ENCODE measurements around the gene NACC2. TPM values are rescaled to one million over a fixed set of nuclear protein-coding genes. Genes with fewer than 3 reads are reported as not detected.

NACC2 gene
- total and polyA plus RNA-seq, 10 of the 15 experiments (the other 5 are each of a cell fraction or from before 2014, with no cell fraction given), result 0.66 to 14.7 (median 3.5) TPM

GRCh38 chr9:136026266-136026942, 68.7 kb downstream of the NACC2 start:
- peaks cover 0 to 2% of the 10 kb centered on the region in 2 experiments; a peak in 1 of 4 replicates for H3K36me3 ChIP-seq (ENCODE audit: control insufficient read depth in 2 of 2, insufficient read depth in 2 of 2, low read length in 1 of 2)
- H3K9me3 ChIP-seq (replicated peaks; ENCODE audit: control insufficient read depth, insufficient read depth, low read length), result peaks cover 11% of the 10 kb centered on the region; the same call in 1 of the 3 replicates
- ATAC-seq (no peak), FAIRE-seq (no peak), DNase-seq (ENCODE audit: low read depth, low spot score) (no peak)
- no peak overlapping the region for H3K4me3 ChIP-seq
- in situ Hi-C loops (cut with MboI) (no loop called here), intact Hi-C loops (cut with micrococcal nuclease; ENCODE audit: unreplicated experiment) (no loop called here)
- H2AFZ ChIP-seq (ENCODE audit: control insufficient read depth, low read depth, low read length), result no peak overlapping the region
- POLR2A ChIA-PET, result no interaction called here
- H3K79me2 ChIP-seq (ENCODE audit: control insufficient read depth, insufficient read depth, low read length), result no peaks in the 10 kb centered on the region
- H4K20me1 ChIP-seq (ENCODE audit: control insufficient read depth, insufficient read depth), result no peaks in the 10 kb centered on the region
- H3K4me2 ChIP-seq (ENCODE audit: control insufficient read depth, insufficient read depth), result no peak overlapping the region
- CTCF ChIA-PET, result no interaction called here
- no peak overlapping the region for H3K9ac ChIP-seq (ENCODE audit: control insufficient read depth, insufficient read depth, low read length)
- H3K27ac ChIP-seq (ENCODE audit: control insufficient read depth, insufficient read depth), result no peak overlapping the region
- BruUV-seq (replicated peaks), result no TSS peak
- RAD21 ChIA-PET (ENCODE audit: unreplicated experiment), result no interaction called here
- SMC1A ChIA-PET (ENCODE audit: uncharacterized antibody, unreplicated experiment), result no interaction called here
- WGBS (ENCODE audit: insufficient coverage, insufficient replicate concordance, low lambda C conversion rate, missing lambda C conversion rate), result 69% methylated on average over 7 of the region's 8 CpGs
- no peaks in the 10 kb centered on the region for H3K27me3 ChIP-seq (replicated peaks in 1 of 2; ENCODE audit: control insufficient read depth in 2 of 2, insufficient read depth in 2 of 2, low read length in 1 of 2)
- TF ChIP-seq BCL3 (IDR thresholded peaks at IDR 0.05; ENCODE audit: borderline replicate concordance, insufficient read depth, low read depth, low read length, poor library complexity, severe bottlenecking), result no peak
- no peak for TF ChIP-seq BCL11A (IDR thresholded peaks at IDR 0.05; ENCODE audit: low read depth, low read length)
- no peak for TF ChIP-seq SREBF2 (IDR thresholded peaks at IDR 0.05; ENCODE audit: low read length)
- TF ChIP-seq, protein P1, sequence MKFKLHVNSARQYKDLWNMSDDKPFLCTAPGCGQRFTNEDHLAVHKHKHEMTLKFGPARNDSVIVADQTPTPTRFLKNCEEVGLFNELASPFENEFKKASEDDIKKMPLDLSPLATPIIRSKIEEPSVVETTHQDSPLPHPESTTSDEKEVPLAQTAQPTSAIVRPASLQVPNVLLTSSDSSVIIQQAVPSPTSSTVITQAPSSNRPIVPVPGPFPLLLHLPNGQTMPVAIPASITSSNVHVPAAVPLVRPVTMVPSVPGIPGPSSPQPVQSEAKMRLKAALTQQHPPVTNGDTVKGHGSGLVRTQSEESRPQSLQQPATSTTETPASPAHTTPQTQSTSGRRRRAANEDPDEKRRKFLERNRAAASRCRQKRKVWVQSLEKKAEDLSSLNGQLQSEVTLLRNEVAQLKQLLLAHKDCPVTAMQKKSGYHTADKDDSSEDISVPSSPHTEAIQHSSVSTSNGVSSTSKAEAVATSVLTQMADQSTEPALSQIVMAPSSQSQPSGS (IDR thresholded peaks at IDR 0.05; ENCODE audit: low read length), result no peak
- no peak for TF ChIP-seq ZNF274 (IDR thresholded peaks at IDR 0.05; ENCODE audit: insufficient read depth, insufficient read length)
- no peak for TF ChIP-seq E2F8 (IDR thresholded peaks at IDR 0.05; ENCODE audit: low read depth, partially characterized antibody)
- TF ChIP-seq EGR1 (IDR thresholded peaks at IDR 0.05; ENCODE audit: borderline replicate concordance in 1 of 2, low read depth in 2 of 2, low read length in 2 of 2), result no peak
- no peak for TF ChIP-seq ZNF384 (IDR thresholded peaks at IDR 0.05; ENCODE audit: borderline replicate concordance, low read depth, low read length)
- TF ChIP-seq POU2F2 (IDR thresholded peaks at IDR 0.05; ENCODE audit: borderline replicate concordance, low read depth, low read length), result no peak
- TF ChIP-seq CEBPB (IDR thresholded peaks at IDR 0.05; ENCODE audit: borderline replicate concordance in 1 of 2, low read depth in 2 of 2, low read length in 2 of 2), result no peak
- H3K4me1 ChIP-seq (ENCODE audit: control insufficient read depth, insufficient read depth, low read length), result no peaks in the 10 kb centered on the region

Data from GM12878 (cell line).